Activated CD4-positive, CD25-positive, alpha-beta regulatory T cell treated with anti-CD3 and anti-CD28 coated beads, Interleukin-2, amount 50 U/mL, for 72 hours (primary cell): Measurements from ENCODE around the gene IL6R.
A peak's percentile ranks its signal among the peaks of the same experiment; 100 is the strongest.
"Not testable (repeated sequence)": the region's sequence is repeated elsewhere in the genome, so short reads cannot be mapped to it uniquely, and the experiment has no call there.

Source experiments
- DNase-seq: peaks from one replicate; pipeline ENCODE4 v3.0.0; 2021

Gene IL6R

GRCh38 chr1:154404984-154405746 is at the start of gene IL6R:
TSS of gene IL6R (plus strand) at chr1:154405343. CDS start at chr1:154405630, 287 bp downstream.
- peak; percentile 73 for DNase-seq

- no peak for DNase-seq
Measured at GRCh38 chr1:154358519-154358918, 46.6 kb upstream of the IL6R start.

- no peak for DNase-seq
Measured at GRCh38 chr1:154360288-154360687, 44.9 kb upstream of the IL6R start.

- DNase-seq: not testable (repeated sequence)
Measured at GRCh38 chr1:154360881-154361280, 44.3 kb upstream of the IL6R start.

GRCh38 chr1:154361357-154361756 is 43.8 kb upstream of the IL6R start:
- DNase-seq: no peak

- no peak for DNase-seq
Measured at GRCh38 chr1:154371436-154371835, 33.7 kb upstream of the IL6R start.

- DNase-seq: not testable (repeated sequence)
Measured at GRCh38 chr1:154373777-154374357, 31.3 kb upstream of the IL6R start.

GRCh38 chr1:154379301-154379700 is 25.8 kb upstream of the IL6R start:
- DNase-seq: no peak

- DNase-seq: no peak
Measured at GRCh38 chr1:154384650-154385489, 20.3 kb upstream of the IL6R start.

GRCh38 chr1:154386643-154387352 is 18.3 kb upstream of the IL6R start:
- DNase-seq: peak; percentile 72

- no peak for DNase-seq
Measured at GRCh38 chr1:154391086-154391770, 13.9 kb upstream of the IL6R start.

- DNase-seq: no peak
Measured at GRCh38 chr1:154398141-154398540, 7.0 kb upstream of the IL6R start.

GRCh38 chr1:154398678-154399077 is 6.5 kb upstream of the IL6R start:
- no peak for DNase-seq

GRCh38 chr1:154400381-154400801 is 4.8 kb upstream of the IL6R start:
- no peak for DNase-seq

GRCh38 chr1:154402409-154402921 is 2.7 kb upstream of the IL6R start:
- DNase-seq: no peak

GRCh38 chr1:154403261-154403943 is 1.7 kb upstream of the IL6R start:
- DNase-seq: no peak

- DNase-seq: no peak
Measured at GRCh38 chr1:154403983-154404382, 1.2 kb upstream of the IL6R start.

GRCh38 chr1:154404511-154404931 is 622 bp upstream of the IL6R start:
- no peak for DNase-seq

- peak; percentile 63 for DNase-seq
Measured at GRCh38 chr1:154405747-154406571, 816 bp downstream of the IL6R start.

GRCh38 chr1:154406572-154406879 is 1.4 kb downstream of the IL6R start:
- no peak for DNase-seq

- no peak for DNase-seq
Measured at GRCh38 chr1:154406886-154407197, 1.7 kb downstream of the IL6R start.
